Measurements from ENCODE around the gene RNF150.

The RNF150 gene

GRCh38 chr4:141120036-141120593 is 13.2 kb downstream of the RNF150 start:
- CTCF ChIA-PET = interaction anchor here (1.3 to 4.0 kb wide), 2 partner anchors 13 to 19 kb away, joined by 3 to 16 read pairs; partner anchors contain the start of gene RNF150
- POLR2A ChIA-PET = no interaction called here
- DNase-seq (ENCODE audit: low read depth, low spot score) = no peak
- H3K4me3 ChIP-seq (ENCODE audit: low read depth, low read length) = no peak overlapping the region
- no peak for TF ChIP-seq CTCF (IDR thresholded peaks at IDR 0.05; ENCODE audit: insufficient read depth, low read length, missing control alignments)

- CTCF ChIA-PET = interaction anchor here (1.3 to 4.0 kb wide), 2 partner anchors 14 to 18 kb away, joined by 3 to 16 read pairs; partner anchors contain the start of gene RNF150
- H3K4me3 ChIP-seq (ENCODE audit: low read depth, low read length) = no peak overlapping the region
Measured at GRCh38 chr4:141119071-141119470, 14.2 kb downstream of the RNF150 start.

GRCh38 chr4:141118381-141118780 is 14.9 kb downstream of the RNF150 start:
- H3K4me3 ChIP-seq (ENCODE audit: low read depth, low read length) = no peak overlapping the region
- POLR2A ChIA-PET = no interaction called here
- CTCF ChIA-PET = no interaction called here
- TF ChIP-seq CTCF (IDR thresholded peaks at IDR 0.05; ENCODE audit: insufficient read depth, low read length, missing control alignments) = no peak
- DNase-seq (ENCODE audit: low read depth, low spot score) = no peak

More at GRCh38 chr4:141119071-141119470, 14.2 kb downstream of the RNF150 start:
- DNase-seq (ENCODE audit: low read depth, low spot score) = no peak
- POLR2A ChIA-PET = no interaction called here
- TF ChIP-seq CTCF (IDR thresholded peaks at IDR 0.05; ENCODE audit: insufficient read depth, low read length, missing control alignments) = no peak

- no peak for TF ChIP-seq CTCF (IDR thresholded peaks at IDR 0.05; ENCODE audit: insufficient read depth, low read length, missing control alignments)
- ChIA-PET POLR2A (no interaction called here), CTCF (no interaction called here)
- no peak for DNase-seq (ENCODE audit: low read depth, low spot score)
- no peak overlapping the region for H3K4me3 ChIP-seq (ENCODE audit: low read depth, low read length)
Measured at GRCh38 chr4:141117935-141118334, 15.3 kb downstream of the RNF150 start.

GRCh38 chr4:141109983-141110382 is 23.3 kb downstream of the RNF150 start:
- POLR2A ChIA-PET = no interaction called here

GRCh38 chr4:141107927-141108326 is 25.3 kb downstream of the RNF150 start:
- CTCF ChIA-PET = interaction anchor here (1.5 kb wide), 1 partner anchor 26 kb away, joined by 6 read pairs; the partner anchor contains the start of gene RNF150
- no peak overlapping the region for H3K4me3 ChIP-seq (ENCODE audit: low read depth, low read length)
- no peak for TF ChIP-seq CTCF (IDR thresholded peaks at IDR 0.05; ENCODE audit: insufficient read depth, low read length, missing control alignments)
- no peak for DNase-seq (ENCODE audit: low read depth, low spot score)
- POLR2A ChIA-PET = no interaction called here

More at GRCh38 chr4:141109983-141110382, 23.3 kb downstream of the RNF150 start:
- H3K4me3 ChIP-seq (ENCODE audit: low read depth, low read length) = no peak overlapping the region
- CTCF ChIA-PET = interaction anchor here (0.6 kb wide), 1 partner anchor 1953 kb away, joined by 3 read pairs; no protein-coding TSS in a partner anchor
- DNase-seq (ENCODE audit: low read depth, low spot score) = no peak
- no peak for TF ChIP-seq CTCF (IDR thresholded peaks at IDR 0.05; ENCODE audit: insufficient read depth, low read length, missing control alignments)

Data from AG04449 (cell line).